EH (cell line): ENCODE measurements around the gene CTDNEP1.

Source experiments
- DNase-seq: peaks from one replicate; pipeline ENCODE4 v3.0.0-alpha.2; 2015; ENCODE audit warnings: low read depth

The CTDNEP1 gene

GRCh38 chr17:7251661-7252175, at the start of gene CTDNEP1:
CTDNEP1 (minus strand) TSS chr17:7251734; CDS start chr17:7251296, 438 bp downstream.
- peak; percentile 100 for DNase-seq

GRCh38 chr17:7296189-7296861, 44.8 kb upstream of the CTDNEP1 start:
- peak; percentile 84 for DNase-seq

GRCh38 chr17:7295230-7296180, 44.0 kb upstream of the CTDNEP1 start:
- no peak for DNase-seq

- DNase-seq: peak; percentile 50
Observed at GRCh38 chr17:7294614-7295153, 43.1 kb upstream of the CTDNEP1 start, which contains the start of gene YBX2. YBX2 (minus strand) TSS chr17:7294639; CDS start chr17:7294500, 139 bp downstream.

- DNase-seq: no peak
Observed at GRCh38 chr17:7293816-7294613, 42.5 kb upstream of the CTDNEP1 start.

- no peak for DNase-seq
Observed at GRCh38 chr17:7293159-7293558, 41.6 kb upstream of the CTDNEP1 start.

GRCh38 chr17:7292729-7293128, 41.2 kb upstream of the CTDNEP1 start:
- no peak for DNase-seq

GRCh38 chr17:7292194-7292593, 40.7 kb upstream of the CTDNEP1 start:
- no peak for DNase-seq

GRCh38 chr17:7290685-7291084, 39.2 kb upstream of the CTDNEP1 start:
- DNase-seq: no peak

GRCh38 chr17:7290166-7290565, 38.6 kb upstream of the CTDNEP1 start:
- DNase-seq: no peak

- no peak for DNase-seq
Observed at GRCh38 chr17:7289256-7290032, 37.9 kb upstream of the CTDNEP1 start.

GRCh38 chr17:7285679-7286078, 34.1 kb upstream of the CTDNEP1 start:
- no peak for DNase-seq

GRCh38 chr17:7284911-7285310, 33.4 kb upstream of the CTDNEP1 start:
- DNase-seq: no peak

- DNase-seq: no peak
Observed at GRCh38 chr17:7283471-7284216, 32.1 kb upstream of the CTDNEP1 start.

GRCh38 chr17:7282752-7283321, 31.3 kb upstream of the CTDNEP1 start:
- no peak for DNase-seq

- no peak for DNase-seq
Observed at GRCh38 chr17:7281953-7282751, 30.6 kb upstream of the CTDNEP1 start.

- DNase-seq: peak; percentile 96
Observed at GRCh38 chr17:7281074-7281952, 29.8 kb upstream of the CTDNEP1 start, which contains the start of gene SLC2A4. SLC2A4 (plus strand) TSS chr17:7281718; CDS start chr17:7281935, 217 bp downstream.
